Glutamatergic neuron (in vitro differentiated cells): ENCODE data around the gene ZHX3. TPM values are rescaled to one million over a fixed set of nuclear protein-coding genes. Genes with fewer than 3 reads are reported as not detected.

ENCODE experiments used
- DNase-seq: peaks from one replicate; pipeline ENCODE4 v3.0.0; 2022
- H3K27ac Mint-ChIP-seq: one replicate; pipeline ENCODE4 v1.8.0; 2020; ENCODE audit warnings: mild to moderate bottlenecking, mixed read lengths, inconsistent platforms; ENCODE audit not compliant: unreplicated experiment
- H3K27me3 Mint-ChIP-seq: one replicate; pipeline ENCODE4 v1.8.0; 2020; ENCODE audit warnings: mild to moderate bottlenecking, moderate library complexity, mixed read lengths, inconsistent platforms; ENCODE audit not compliant: unreplicated experiment
- H3K36me3 Mint-ChIP-seq: one replicate; pipeline ENCODE4 v1.8.0; 2020; ENCODE audit warnings: mild to moderate bottlenecking, mixed read lengths, inconsistent platforms; ENCODE audit not compliant: unreplicated experiment
- H3K4me1 Mint-ChIP-seq: one replicate; pipeline ENCODE4 v1.8.0; 2020; ENCODE audit warnings: mild to moderate bottlenecking, low read depth, mixed read lengths, inconsistent platforms; ENCODE audit not compliant: unreplicated experiment
- H3K4me3 Mint-ChIP-seq: one replicate; pipeline ENCODE4 v1.8.0; 2020; ENCODE audit warnings: mild to moderate bottlenecking, mixed read lengths, inconsistent platforms; ENCODE audit not compliant: unreplicated experiment
- H3K9me3 Mint-ChIP-seq: one replicate; pipeline ENCODE4 v1.8.0; 2020; ENCODE audit warnings: mild to moderate bottlenecking, moderate library complexity, mixed read lengths, inconsistent platforms; ENCODE audit not compliant: unreplicated experiment
- CTCF ChIP-seq: fragments of 200-600 bp; sonication (generic); IDR thresholded peaks from one replicate; pipeline ENCODE4 v1.5.0; 2021; ENCODE audit not compliant: partially characterized antibody, unreplicated experiment
- total RNA-seq: library from RNA; stranded (reverse); fragmentation: NEBNext Ultra II Directional; extraction: Animal tissue kit (Norgen Biotek cat#: 25700); gene quantifications from one replicate; pipeline ENCODE4 v1.2.1, GENCODE V29; 2021; ENCODE audit not compliant: unreplicated experiment

Gene ZHX3
- total RNA-seq, 1 donor from 2014 or later, result 40.5 TPM

GRCh38 chr20:41143354-41143753 is 174.2 kb downstream of the ZHX3 start:
- Mint-ChIP-seq H3K4me3 (peak overlapping the region; percentile 99), H3K4me1 (peaks cover 56% of the 10 kb centered on the region), H3K27ac (peak overlapping the region; percentile 52), H3K9me3 (peaks cover 8% of the 10 kb centered on the region), H3K36me3 (no peaks in the 10 kb centered on the region), H3K27me3 (peaks cover 15% of the 10 kb centered on the region)
- TF ChIP-seq CTCF, result no peak
- DNase-seq, result no peak

- Mint-ChIP-seq H3K4me1 (peaks cover 55% of the 10 kb centered on the region), H3K27ac (peak overlapping the region; percentile 55), H3K9me3 (peaks cover 9% of the 10 kb centered on the region), H3K27me3 (peaks cover 17% of the 10 kb centered on the region), H3K36me3 (no peaks in the 10 kb centered on the region), H3K4me3 (peak overlapping the region; percentile 99)
- no peak for TF ChIP-seq CTCF
- no peak for DNase-seq
Measured at GRCh38 chr20:41142919-41143318, 174.6 kb downstream of the ZHX3 start.

GRCh38 chr20:41142245-41142644 is 175.3 kb downstream of the ZHX3 start:
- TF ChIP-seq CTCF, result no peak
- DNase-seq, result no peak
- Mint-ChIP-seq H3K36me3 (no peaks in the 10 kb centered on the region), H3K4me1 (peaks cover 54% of the 10 kb centered on the region), H3K9me3 (peaks cover 9% of the 10 kb centered on the region), H3K4me3 (peak overlapping the region; percentile 99), H3K27ac (peak overlapping the region; percentile 64), H3K27me3 (peaks cover 17% of the 10 kb centered on the region)

GRCh38 chr20:41141153-41141815 is 176.2 kb downstream of the ZHX3 start:
- Mint-ChIP-seq H3K4me3 (peak overlapping the region; percentile 99), H3K9me3 (peaks cover 9% of the 10 kb centered on the region), H3K36me3 (no peaks in the 10 kb centered on the region), H3K4me1 (peaks cover 48% of the 10 kb centered on the region), H3K27me3 (peaks cover 16% of the 10 kb centered on the region), H3K27ac (peak overlapping the region; percentile 87)
- no peak for TF ChIP-seq CTCF
- DNase-seq, result no peak

GRCh38 chr20:41140226-41141133 is 177.1 kb downstream of the ZHX3 start:
- peaks cover 22% of the 10 kb centered on the region for H3K27me3 Mint-ChIP-seq
- H3K36me3 Mint-ChIP-seq, result no peaks in the 10 kb centered on the region
- no peak for TF ChIP-seq CTCF
- peak overlapping the region; percentile 99 for H3K4me3 Mint-ChIP-seq
- H3K4me1 Mint-ChIP-seq, result peaks cover 54% of the 10 kb centered on the region
- H3K9me3 Mint-ChIP-seq, result peaks cover 17% of the 10 kb centered on the region
- peak overlapping the region; percentile 96 for H3K27ac Mint-ChIP-seq
- DNase-seq, result no peak
